ENCODE data around the gene GPR45. TPM values are rescaled to one million over a fixed set of nuclear protein-coding genes. Genes with fewer than 3 reads are reported as not detected.

Gene GPR45
- total and polyA plus RNA-seq, 2 experiments from 2014 or later = 0.21 to 0.26 TPM

- Histone ChIP-seq H3K27me3 (ENCODE audit: insufficient read depth) (no peaks in the 10 kb centered on the region), H3F3A (replicated peaks; ENCODE audit: low read depth) (no peaks in the 10 kb centered on the region), H3K4me1 (ENCODE audit: insufficient read depth) (no peaks in the 10 kb centered on the region), H3K36me3 (ENCODE audit: insufficient read depth) (no peaks in the 10 kb centered on the region), H3K4me2 (no peak overlapping the region), H3K4me3 (no peak overlapping the region), H3K9me2 (ENCODE audit: insufficient read depth) (no peaks in the 10 kb centered on the region), H3K27ac (ENCODE audit: low read depth) (no peak overlapping the region), H2AFZ (no peak overlapping the region), H4K20me1 (replicated peaks; ENCODE audit: insufficient read depth) (no peaks in the 10 kb centered on the region; the same call in 1 of the 2 replicates), H3K79me2 (replicated peaks; ENCODE audit: insufficient read depth) (no peaks in the 10 kb centered on the region)
- TF ChIP-seq CTCF (conservative IDR thresholded peaks at IDR 0.05; ENCODE audit: low read depth in 2 of 2) (no peak), ZNF331 (CRISPR knock-in tag; IDR thresholded peaks at IDR 0.05; ENCODE audit: low read depth) (no peak), EZH2 (IDR thresholded peaks at IDR 0.05; ENCODE audit: low read depth, unreplicated experiment) (no peak), STAT1 (IDR thresholded peaks at IDR 0.05; ENCODE audit: unreplicated experiment) (no peak), POLR2AphosphoS5 (IDR thresholded peaks at IDR 0.05; ENCODE audit: low read depth) (no peak), CREB1 (CRISPR knock-in tag; IDR thresholded peaks at IDR 0.05; ENCODE audit: low read depth) (no peak), EZH2phosphoT487 (IDR thresholded peaks at IDR 0.05; ENCODE audit: unreplicated experiment) (no peak), REST (IDR thresholded peaks at IDR 0.05; ENCODE audit: unreplicated experiment) (no peak), JUNB (IDR thresholded peaks at IDR 0.05; ENCODE audit: unreplicated experiment) (no peak), ZNF462 (CRISPR knock-in tag; IDR thresholded peaks at IDR 0.05) (no peak), ZNF114 (CRISPR knock-in tag; IDR thresholded peaks at IDR 0.05) (no peak), NANOG (IDR thresholded peaks at IDR 0.05; ENCODE audit: borderline replicate concordance) (no peak)
- TF ChIP-seq, protein P1, sequence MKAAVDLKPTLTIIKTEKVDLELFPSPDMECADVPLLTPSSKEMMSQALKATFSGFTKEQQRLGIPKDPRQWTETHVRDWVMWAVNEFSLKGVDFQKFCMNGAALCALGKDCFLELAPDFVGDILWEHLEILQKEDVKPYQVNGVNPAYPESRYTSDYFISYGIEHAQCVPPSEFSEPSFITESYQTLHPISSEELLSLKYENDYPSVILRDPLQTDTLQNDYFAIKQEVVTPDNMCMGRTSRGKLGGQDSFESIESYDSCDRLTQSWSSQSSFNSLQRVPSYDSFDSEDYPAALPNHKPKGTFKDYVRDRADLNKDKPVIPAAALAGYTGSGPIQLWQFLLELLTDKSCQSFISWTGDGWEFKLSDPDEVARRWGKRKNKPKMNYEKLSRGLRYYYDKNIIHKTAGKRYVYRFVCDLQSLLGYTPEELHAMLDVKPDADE (IDR thresholded peaks at IDR 0.05) = no peak
- peaks cover 2% of the 10 kb centered on the region for H3K27me3 Mint-ChIP-seq (ENCODE audit: insufficient read depth, low read depth, poor library complexity)
- no peak overlapping the region for H3K27ac Mint-ChIP-seq
- H3K4me3 Mint-ChIP-seq = no peak overlapping the region
- H3K36me3 Mint-ChIP-seq (ENCODE audit: low read depth) = peaks cover 9% of the 10 kb centered on the region
- no peaks in the 10 kb centered on the region for H3K9me3 Mint-ChIP-seq
- H3K4me1 Mint-ChIP-seq = 0 out of 3 replicates have a peak, but pooled peaks cover 3% of the 10 kb centered on the region
- no peak for DNase-seq (ENCODE audit: low spot score)
- ATAC-seq = no peak
Observed at GRCh38 chr2:105262651-105263091, 21.1 kb downstream of the GPR45 start.

Measured in GM23338 (cell line).